ENCODE data around the gene GNAT2. TPM values are rescaled to one million over a fixed set of nuclear protein-coding genes. Genes with fewer than 3 reads are reported as not detected.
"Not testable (repeated sequence)": the region's sequence is repeated elsewhere in the genome, so short reads cannot be mapped to it uniquely, and the experiment has no call there.

The GNAT2 gene
- total RNA-seq, 1 donor from 2014 or later: not detected

DNA sequence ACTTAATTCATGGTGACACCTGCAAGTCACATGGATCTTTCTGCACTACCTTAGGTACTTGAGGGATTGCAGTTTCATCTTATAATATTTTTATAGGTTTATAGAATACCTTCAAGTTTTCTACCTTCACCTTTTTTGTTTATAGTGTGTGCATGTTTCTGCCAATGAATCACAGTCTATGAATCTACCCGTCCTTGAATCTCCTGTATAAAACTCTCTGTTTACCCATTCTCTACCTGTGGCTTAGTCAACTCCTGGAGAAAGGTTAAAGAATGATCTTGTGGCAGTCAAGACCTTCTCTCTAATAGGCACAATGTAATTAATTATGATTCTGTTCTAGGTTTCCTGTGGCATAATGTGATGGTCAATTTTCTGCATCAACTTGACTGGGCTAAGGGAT is 45.3 kb upstream of the GNAT2 start:
- Histone ChIP-seq H3K9ac (no peak overlapping the region), H3K27ac (no peak overlapping the region), H4K20me1 (ENCODE audit: low read depth) (no peaks in the 10 kb centered on the region), H3K36me3 (no peaks in the 10 kb centered on the region), H3K4me1 (peaks cover 6% of the 10 kb centered on the region), H3K27me3 (no peaks in the 10 kb centered on the region), H3K9me3 (ENCODE audit: low read depth) (no peaks in the 10 kb centered on the region), H2AFZ (replicated peaks) (no peak overlapping the region), H3K4me2 (no peak overlapping the region), H3K4me3 (no peak overlapping the region), H3K79me2 (ENCODE audit: low read depth) (no peaks in the 10 kb centered on the region), H3F3A (ENCODE audit: low read depth) (no peaks in the 10 kb centered on the region)
- Mint-ChIP-seq H3K4me1 (peaks cover 13% of the 10 kb centered on the region), H3K36me3 (no peaks in the 10 kb centered on the region), H3K9me3 (peaks cover 2% of the 10 kb centered on the region), H3K27me3 (ENCODE audit: insufficient read depth, low read depth) (peaks cover 4% of the 10 kb centered on the region), H3K4me3 (no peak overlapping the region), H3K27ac (no peak overlapping the region)
- DNase-seq (ENCODE audit: low spot score): no peak
- no peak for TF ChIP-seq EZH2phosphoT487 (IDR thresholded peaks at IDR 0.05)
- TF ChIP-seq EZH2 (IDR thresholded peaks at IDR 0.05): no peak

DNA sequence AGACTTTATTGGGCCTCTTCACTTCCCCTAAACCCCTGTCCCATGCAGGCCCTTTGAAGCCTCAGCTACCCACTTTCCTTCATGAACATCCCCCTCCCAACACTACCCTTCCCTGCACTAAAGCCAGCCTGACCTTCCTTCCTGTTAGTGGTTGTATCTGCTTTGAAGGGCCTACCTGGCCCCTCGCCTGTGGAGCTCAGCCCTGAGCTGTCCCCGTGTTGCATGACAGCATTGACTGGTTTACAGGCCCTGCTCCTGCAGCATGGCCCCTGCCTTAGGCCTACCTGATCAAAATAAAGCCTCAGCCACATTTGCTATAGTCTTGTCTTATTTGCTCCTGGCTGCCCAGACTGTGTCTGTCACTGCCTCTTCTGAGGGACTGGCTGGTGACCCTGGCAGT is 42.0 kb upstream of the GNAT2 start:
- Histone ChIP-seq H3K27me3 (no peaks in the 10 kb centered on the region), H3K4me1 (no peaks in the 10 kb centered on the region), H3K9ac (no peak overlapping the region), H3F3A (ENCODE audit: low read depth) (no peaks in the 10 kb centered on the region), H3K4me3 (no peak overlapping the region), H3K36me3 (no peaks in the 10 kb centered on the region), H4K20me1 (ENCODE audit: low read depth) (no peaks in the 10 kb centered on the region), H3K79me2 (ENCODE audit: low read depth) (no peaks in the 10 kb centered on the region), H3K9me3 (ENCODE audit: low read depth) (no peaks in the 10 kb centered on the region), H3K27ac (no peak overlapping the region), H2AFZ (replicated peaks) (no peak overlapping the region), H3K4me2 (no peak overlapping the region)
- TF ChIP-seq, protein P1, sequence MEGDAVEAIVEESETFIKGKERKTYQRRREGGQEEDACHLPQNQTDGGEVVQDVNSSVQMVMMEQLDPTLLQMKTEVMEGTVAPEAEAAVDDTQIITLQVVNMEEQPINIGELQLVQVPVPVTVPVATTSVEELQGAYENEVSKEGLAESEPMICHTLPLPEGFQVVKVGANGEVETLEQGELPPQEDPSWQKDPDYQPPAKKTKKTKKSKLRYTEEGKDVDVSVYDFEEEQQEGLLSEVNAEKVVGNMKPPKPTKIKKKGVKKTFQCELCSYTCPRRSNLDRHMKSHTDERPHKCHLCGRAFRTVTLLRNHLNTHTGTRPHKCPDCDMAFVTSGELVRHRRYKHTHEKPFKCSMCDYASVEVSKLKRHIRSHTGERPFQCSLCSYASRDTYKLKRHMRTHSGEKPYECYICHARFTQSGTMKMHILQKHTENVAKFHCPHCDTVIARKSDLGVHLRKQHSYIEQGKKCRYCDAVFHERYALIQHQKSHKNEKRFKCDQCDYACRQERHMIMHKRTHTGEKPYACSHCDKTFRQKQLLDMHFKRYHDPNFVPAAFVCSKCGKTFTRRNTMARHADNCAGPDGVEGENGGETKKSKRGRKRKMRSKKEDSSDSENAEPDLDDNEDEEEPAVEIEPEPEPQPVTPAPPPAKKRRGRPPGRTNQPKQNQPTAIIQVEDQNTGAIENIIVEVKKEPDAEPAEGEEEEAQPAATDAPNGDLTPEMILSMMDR (IDR thresholded peaks at IDR 0.05): no peak
- TF ChIP-seq EZH2 (IDR thresholded peaks at IDR 0.05) (no peak), EZH2phosphoT487 (IDR thresholded peaks at IDR 0.05) (no peak)
- Mint-ChIP-seq H3K27me3 (ENCODE audit: insufficient read depth, low read depth) (peaks cover 8% of the 10 kb centered on the region), H3K27ac (no peak overlapping the region), H3K36me3 (peaks cover 6% of the 10 kb centered on the region), H3K4me1 (peaks cover 13% of the 10 kb centered on the region), H3K4me3 (no peak overlapping the region), H3K9me3 (no peaks in the 10 kb centered on the region)
- DNase-seq (ENCODE audit: low spot score): no peak

DNA sequence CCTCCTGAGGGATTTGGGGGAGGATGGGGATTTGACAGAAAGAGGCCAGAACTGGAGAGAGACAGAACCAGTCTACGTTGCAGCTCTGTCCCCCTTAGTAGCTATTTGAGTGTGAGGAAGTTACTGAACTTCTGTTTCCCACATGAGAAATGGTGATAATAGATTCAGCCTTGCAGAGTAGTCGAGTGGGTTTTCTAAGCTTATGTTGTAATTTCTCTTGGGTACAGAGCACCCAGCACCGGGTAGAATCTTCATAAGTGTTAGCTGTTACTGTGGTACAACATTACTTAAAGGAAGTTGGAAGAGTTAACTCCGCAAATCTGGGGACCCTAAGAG is 41.2 kb upstream of the GNAT2 start:
- not testable (repeated sequence) for H3K27me3 ChIP-seq, H3K27ac ChIP-seq
- peaks cover 14% of the 10 kb centered on the region for H3K4me1 Mint-ChIP-seq

DNA sequence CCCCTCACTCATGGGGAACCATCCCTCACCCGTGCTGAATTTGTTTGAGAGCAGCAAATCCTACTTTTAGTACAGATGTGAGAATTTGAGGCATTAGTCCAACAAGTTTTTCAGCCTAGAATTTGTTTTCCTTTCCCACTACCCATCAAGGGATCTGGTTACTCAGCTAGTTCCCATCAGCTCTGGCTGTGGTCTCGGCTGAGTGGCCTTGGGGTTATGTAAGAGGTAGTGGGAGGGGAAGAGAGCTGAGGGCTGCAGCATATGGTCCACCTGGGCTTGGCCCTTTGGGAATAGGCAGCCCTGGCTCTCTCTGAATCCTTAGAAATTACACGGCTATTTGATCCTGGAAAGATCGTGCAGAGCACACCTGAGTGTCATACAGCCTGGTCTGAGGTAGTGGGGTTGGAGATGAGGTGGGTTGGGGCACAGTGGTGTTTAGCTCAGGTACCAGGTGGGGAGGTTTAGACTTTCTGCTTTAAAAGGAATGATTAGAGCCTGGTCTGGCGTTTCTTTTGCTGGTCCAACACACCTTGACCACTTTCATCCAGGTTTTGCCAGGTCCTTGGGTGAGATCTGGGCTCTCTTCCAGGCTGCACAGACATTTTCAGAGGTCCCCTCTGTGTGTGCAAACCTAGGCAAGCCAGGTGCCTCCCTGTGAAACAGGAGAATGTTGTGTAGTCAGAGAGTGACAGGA is 40.7 kb upstream of the GNAT2 start:
- peaks cover 5% of the 10 kb centered on the region for H3K27me3 ChIP-seq
- no peaks in the 10 kb centered on the region for H3K79me2 ChIP-seq (ENCODE audit: low read depth)
- no peak overlapping the region for H3K4me2 ChIP-seq
- no peak overlapping the region for H3K4me3 Mint-ChIP-seq
- no peaks in the 10 kb centered on the region for H3K36me3 ChIP-seq
- H2AFZ ChIP-seq (replicated peaks): no peak overlapping the region
- no peak overlapping the region for H3K27ac ChIP-seq
- H3K9me3 ChIP-seq (ENCODE audit: low read depth): no peaks in the 10 kb centered on the region
- H3K27me3 Mint-ChIP-seq (ENCODE audit: insufficient read depth, low read depth): peaks cover 8% of the 10 kb centered on the region
- H3K36me3 Mint-ChIP-seq: peaks cover 6% of the 10 kb centered on the region
- H3K4me1 ChIP-seq: peaks cover 3% of the 10 kb centered on the region
- no peak overlapping the region for H3K9ac ChIP-seq
- TF ChIP-seq EZH2 (IDR thresholded peaks at IDR 0.05) (no peak), EZH2phosphoT487 (IDR thresholded peaks at IDR 0.05) (no peak)
- TF ChIP-seq, protein P1 (IDR thresholded peaks at IDR 0.05): no peak
- peaks cover 4% of the 10 kb centered on the region for H3F3A ChIP-seq (ENCODE audit: low read depth)
- no peak overlapping the region for H3K27ac Mint-ChIP-seq
- no peak overlapping the region for H3K4me3 ChIP-seq
- DNase-seq (ENCODE audit: low spot score): no peak
- no peaks in the 10 kb centered on the region for H4K20me1 ChIP-seq (ENCODE audit: low read depth)
- H3K4me1 Mint-ChIP-seq: peaks cover 17% of the 10 kb centered on the region
- H3K9me3 Mint-ChIP-seq: no peaks in the 10 kb centered on the region

More for the DNA sequence above, 41.2 kb upstream of the GNAT2 start:
- H3K79me2 ChIP-seq (ENCODE audit: low read depth); H2AFZ ChIP-seq (replicated peaks); H3F3A ChIP-seq (ENCODE audit: low read depth); H4K20me1 ChIP-seq (ENCODE audit: low read depth); H3K9me3 ChIP-seq (ENCODE audit: low read depth); DNase-seq (ENCODE audit: low spot score); H3K4me3 Mint-ChIP-seq; H3K27ac Mint-ChIP-seq; H3K4me1 ChIP-seq; H3K4me3 ChIP-seq; H3K9ac ChIP-seq; H3K36me3 Mint-ChIP-seq; H3K9me3 Mint-ChIP-seq; H3K36me3 ChIP-seq; H3K27me3 Mint-ChIP-seq (ENCODE audit: insufficient read depth, low read depth); H3K4me2 ChIP-seq: not testable (repeated sequence)

Data from neural progenitor cell (in vitro differentiated cells).